Effector CD8-positive, alpha-beta T cell (primary cell): ENCODE results near the gene NSF.
"Not testable (repeated sequence)": the region's sequence is repeated elsewhere in the genome, so short reads cannot be mapped to it uniquely, and the experiment has no call there.

ENCODE experiments used
- DNase-seq: peaks from one replicate; lab custom pipeline; 2025; lab: John Stamatoyannopoulos, UW

Gene NSF

DNA sequence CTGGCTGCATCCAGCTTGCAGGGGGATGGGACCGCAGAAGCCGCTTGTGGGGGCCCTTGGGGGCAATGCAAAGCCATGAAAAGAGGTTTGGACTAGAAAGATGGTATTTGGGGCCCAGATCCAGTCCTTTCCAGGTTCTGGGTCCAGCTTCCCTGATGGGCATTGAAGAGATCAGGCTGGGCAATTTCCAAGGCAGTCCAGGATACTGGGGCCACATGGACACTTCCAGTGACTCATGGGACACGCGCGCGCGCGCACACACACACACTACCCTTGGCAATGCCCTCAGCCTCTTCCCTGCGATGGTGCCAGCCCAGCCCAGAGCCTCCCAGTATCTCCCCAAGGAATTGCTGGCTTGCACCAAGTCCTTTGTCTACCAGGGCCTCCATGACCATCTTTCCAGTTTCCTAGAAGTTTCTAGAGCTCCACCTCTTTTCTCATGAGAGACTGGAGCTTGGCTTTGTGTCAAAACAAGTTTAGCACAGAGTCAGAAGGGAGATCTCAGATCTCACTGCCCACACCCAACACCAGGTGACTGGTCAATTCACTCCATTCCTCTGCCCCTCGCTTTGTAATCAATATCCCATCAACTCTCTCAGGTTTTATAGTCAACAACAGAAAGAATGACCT, 183.8 kb downstream of the NSF start:
- DNase-seq: no peak

DNA sequence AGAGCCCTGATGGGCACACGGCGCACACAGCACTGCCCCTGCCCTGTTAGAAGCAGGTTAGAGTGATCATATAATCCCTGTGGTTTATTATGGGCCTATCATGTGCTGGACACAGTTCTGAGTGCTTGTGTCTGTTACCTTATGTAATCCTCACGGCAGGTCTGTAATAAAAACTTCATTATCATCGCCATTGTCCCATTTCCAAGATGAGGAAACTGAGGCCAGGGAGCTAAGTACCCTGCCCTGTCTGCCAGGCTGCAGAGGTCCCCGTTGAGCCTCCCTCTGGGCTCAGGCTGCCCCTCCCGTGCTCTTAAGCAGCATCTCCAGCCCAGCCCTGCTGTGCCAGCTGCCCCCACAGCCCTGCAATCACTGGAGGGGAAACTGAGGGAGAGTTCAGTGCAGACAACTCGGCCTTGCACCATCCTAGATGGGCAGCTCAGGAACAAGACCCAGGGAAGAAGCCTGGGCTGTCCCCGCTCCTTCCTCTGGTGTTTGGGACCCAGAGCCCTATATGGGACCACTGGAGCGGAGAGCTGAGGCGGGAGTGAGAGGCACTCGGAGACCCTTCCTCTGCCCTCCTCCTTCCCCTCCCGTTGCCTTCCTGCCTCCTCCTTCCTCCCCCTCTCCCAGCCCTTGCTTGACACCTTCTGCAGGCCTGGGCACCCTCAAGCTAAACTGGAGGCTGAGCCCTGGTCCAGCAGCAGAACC, 186.0 kb downstream of the NSF start:
- DNase-seq: no peak

DNA sequence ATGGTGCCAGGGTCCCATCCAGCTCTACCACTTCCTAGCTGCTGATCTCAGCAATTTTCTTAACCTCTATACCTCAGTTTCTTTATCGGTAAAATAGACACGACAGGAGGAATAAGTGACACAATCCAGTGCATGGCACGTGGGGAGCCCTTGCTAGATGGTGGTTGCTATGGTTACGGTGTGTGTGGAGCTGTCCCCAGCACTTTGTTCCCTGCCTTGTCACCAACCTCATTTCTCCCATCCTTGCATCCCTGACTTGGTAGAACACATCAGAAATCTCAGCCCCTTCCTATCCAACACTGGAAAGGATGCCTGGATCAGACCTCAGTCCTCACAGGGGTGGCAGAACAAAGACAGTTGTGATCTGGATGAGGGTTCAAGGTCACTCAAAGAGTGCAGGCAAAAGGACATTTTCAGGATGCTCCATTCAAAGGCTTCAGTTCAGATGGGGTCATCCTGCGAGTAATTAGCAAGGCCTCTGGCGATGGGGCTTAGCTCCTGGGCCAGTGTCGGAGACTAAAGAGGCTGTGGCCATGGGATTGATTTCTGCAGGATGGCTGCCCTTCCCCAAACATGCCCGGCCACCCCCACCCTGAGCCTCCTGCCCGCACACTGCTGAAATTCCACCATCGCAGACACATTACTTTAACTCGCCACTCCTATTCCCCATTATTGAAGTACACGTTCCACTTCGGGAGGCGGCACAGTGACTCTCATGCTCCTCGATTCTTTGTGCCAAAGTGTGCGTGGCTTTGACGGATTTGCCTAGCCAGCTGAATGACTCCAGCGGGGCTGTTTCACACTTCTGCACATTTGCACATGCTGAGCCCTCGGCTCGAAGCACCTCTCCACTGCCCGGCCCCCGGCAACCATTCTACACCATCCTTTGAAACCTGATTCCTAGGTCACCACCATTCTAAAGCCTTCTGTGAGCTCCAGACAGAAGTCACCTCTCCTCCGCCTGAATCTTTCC, 187.8 kb downstream of the NSF start:
- DNase-seq: no peak

DNA sequence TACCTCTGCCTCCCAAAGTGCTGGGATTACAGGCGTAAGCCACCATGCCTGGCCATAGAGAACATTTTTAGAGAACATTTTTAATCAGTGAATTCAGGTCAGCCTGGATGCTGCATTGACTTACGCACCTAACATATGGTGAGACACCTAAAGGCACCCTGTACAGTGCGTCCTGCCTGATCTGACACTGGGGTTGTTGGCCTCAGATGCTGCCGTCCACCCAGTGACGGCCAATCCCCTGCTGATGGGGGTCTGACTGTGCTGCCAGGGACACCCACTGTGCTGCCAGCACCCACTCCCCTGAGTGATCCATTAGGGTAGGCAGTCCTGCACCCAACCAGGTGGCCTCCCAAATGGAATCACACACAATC, 189.5 kb downstream of the NSF start:
- DNase-seq: no peak

DNA sequence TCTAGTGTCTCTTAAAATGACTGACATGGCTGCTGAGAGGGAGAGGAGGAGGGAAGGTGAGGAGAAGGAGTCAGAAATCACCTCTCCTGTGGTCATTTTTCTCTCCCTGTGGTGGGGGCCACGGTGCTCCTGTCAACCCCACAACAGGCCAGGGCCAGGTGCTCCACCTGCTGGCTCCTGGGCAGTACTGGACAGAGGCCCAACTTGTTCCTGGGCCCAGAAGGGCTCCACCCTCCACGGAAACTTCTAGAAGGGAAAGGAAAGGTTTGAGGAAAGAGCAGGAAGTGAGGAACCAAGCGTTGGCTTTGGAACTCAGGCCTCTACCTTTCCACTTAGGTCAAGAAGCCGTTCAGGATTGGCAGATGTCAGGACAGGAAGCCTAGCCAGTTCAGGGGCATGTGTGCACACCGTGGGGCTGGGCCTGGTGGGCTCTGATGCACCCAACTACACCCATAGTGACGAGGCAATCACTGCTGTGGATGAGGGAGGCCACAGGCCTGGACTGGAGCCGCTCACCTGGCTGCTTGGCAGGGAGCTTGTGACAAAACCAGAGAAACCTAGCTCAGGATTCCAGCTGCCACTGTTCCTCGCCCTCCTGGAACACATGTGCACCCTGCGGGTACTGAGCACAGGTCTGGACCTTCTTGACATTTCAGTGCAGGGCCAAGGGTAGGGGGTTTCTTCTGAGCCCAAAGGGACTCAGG, 191.9 kb downstream of the NSF start:
- DNase-seq: no peak

DNA sequence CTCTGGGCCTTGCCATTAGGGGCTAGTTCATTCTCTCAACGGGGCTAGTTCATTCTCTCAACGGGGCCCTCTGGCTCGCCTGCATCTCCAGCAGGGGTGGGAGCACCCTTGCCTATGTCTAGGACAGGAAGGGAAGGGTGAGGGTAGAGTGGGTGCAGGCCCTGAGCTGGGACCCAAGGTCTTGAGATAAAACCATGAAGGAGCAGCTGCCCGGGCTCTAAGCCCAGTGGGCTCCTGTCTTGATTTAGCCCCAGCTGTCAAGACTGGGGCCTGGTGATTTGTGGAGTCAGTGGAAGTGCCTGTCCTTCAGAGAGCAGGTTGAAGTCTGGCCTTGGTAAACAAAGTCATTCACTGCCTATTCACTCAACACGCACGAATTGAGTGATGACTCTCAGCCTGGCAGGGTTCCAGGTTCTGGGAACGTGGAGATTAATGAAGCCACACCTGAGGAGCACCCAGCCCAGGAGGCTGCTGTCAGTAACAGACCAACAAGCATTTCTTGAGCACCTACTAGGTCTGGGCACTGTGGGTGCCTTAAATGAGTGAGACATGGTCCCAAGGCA, 192.6 kb downstream of the NSF start:
- no peak for DNase-seq

DNA sequence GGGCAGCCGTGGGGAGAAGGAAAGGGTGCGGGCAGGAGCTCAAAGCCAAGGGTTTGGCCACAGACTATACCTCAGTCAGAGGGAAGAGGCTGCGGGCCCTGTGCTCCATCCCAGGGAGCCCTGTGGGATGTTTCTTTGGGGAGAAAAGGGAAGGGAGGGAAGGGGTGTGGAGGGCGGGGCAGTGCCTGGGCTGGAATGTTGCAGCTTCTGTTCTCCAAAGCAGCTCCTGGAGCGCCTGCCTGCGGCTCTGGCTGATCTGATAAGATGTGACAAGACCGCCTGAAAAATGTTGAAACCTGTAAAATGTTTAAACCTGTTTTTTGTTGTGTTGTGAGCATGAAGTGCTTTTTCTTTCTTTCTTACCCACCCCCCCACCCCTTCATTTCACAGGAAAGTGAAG, 195.2 kb downstream of the NSF start:
- DNase-seq: no peak

DNA sequence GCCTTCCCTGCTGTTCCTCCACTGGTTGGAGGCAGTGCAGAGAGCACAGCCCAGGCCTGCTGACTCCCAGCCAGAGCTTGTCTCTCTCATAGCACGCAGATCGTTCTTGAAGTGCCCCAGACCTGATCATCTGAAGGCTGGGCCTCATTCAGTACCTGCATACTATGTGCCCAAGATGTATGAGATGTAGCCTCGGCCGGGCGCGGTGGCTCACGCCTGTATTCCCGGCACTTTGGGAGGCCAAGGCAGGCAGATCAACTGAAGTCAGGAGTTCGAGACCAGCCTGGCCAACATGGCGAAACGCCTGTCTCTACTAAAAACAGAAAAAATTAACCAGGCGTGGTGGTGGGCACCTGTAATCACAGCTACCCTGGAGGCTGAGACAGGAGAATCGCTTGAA, 197.0 kb downstream of the NSF start:
- DNase-seq: no peak

DNA sequence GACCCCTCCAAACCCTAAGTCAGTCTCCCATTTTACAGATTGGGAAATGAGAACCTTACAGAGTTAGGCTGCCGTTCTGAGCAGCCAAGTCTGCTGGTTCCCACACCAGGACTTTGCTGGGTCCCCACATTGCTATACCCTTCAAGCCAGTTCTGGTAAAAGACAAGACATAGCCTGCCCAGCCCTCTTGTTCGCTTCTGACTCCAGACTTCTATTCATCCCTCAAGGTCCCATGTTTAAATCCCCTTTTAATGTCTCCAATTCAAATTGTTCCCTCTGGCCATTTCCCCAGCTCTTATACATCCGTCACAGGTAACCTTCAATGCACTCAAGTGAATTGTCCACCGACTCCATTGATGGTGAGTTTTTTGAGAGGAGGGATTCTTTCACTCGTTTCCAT, 197.8 kb downstream of the NSF start:
- no peak for DNase-seq

DNA sequence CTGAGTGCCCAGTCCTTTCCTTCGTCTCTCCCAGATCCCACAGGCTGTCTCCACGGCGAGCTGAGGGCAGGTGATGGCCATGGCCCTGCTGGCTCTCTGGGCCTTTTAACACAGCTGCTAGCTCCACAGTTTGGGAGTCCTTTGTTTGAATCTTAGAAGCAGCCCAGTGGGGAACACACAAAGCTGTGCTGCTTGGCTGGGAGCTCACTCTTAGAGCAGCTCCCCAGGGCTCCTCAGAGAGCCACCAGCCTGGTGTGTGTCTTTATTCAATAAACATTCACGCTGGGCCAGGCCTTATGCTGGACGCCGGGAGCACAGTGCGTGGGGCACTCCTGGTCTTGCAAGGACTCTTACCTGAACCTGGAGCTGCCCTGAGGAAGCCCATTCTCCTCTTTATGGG, 198.3 kb downstream of the NSF start:
- no peak for DNase-seq

DNA sequence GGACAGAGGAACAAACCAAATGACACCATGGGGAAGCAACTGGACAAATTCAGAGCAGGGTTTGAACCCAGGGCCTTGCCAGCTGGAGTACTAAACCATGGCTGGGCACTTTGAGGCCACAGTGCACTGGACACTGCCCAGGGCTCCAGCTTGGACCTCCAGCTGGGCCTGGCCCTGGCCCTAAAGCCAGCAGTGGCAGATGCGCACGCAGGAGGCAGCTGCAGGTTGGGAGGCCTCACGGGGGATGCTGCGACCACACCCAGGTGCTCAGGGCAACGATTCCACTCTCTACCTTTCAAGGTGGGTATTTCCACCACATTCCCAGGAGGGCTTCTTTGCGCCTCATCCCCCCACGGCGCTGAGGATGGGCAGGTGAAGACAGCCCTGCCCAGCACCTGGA, 199.1 kb downstream of the NSF start:
- no peak for DNase-seq

DNA sequence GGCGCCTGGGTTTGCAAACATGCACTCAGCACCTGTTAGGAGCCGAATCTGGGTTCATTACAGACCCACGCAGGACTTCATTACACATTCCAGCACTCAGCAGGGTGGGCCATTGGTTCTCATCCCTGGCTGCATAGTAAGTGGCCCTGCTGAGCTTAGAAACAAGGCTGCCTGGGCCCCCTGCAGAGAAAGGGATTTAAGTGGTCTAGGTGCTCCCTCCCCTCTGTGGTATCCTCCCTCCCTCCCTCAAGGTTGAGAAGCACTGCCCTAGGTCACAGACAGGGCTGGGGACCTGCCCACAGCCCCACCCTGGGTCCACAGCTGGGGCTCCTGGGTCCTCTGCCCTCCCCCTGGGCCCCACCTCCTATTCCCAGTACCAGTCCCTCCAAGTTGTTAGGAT, 199.7 kb downstream of the NSF start:
- no peak for DNase-seq

DNA sequence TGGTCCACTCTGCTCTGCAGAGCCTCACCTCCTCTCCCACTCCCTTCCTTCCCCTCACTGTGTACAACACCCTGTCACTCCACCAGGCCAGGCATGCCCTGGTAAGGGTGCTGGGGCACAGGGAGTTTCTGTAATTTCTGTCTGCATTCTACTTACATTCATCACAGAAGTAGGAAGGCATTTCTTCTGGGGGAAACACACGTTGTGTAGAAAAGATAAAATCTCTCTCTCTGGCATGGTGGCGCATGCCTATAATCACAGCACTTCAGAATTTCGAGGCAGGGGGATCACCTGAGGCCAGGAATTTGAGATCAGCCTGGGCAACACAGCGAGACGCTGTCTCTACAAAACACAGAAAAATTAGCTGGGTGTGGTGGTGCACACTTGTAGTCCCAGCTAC, 201.1 kb downstream of the NSF start:
- no peak for DNase-seq

DNA sequence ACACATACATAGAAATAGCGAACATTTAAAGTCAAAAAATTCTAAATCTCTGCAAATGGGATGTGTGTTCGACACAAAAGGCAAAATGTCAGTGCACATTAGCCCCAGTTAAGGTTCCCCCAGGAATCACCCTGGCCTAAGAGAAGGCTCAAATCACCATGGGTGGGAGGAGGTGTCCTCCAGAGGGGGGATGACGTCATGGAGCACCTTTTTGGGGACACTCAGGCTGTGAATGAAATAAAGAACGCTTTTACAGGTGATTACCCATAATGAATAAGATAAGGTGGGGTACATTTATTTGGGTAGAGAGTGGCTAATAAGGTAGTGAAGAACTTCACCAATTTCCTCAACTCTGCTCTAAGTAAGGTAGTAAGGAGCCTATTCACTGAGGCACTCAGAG, 201.6 kb downstream of the NSF start:
- DNase-seq: no peak

DNA sequence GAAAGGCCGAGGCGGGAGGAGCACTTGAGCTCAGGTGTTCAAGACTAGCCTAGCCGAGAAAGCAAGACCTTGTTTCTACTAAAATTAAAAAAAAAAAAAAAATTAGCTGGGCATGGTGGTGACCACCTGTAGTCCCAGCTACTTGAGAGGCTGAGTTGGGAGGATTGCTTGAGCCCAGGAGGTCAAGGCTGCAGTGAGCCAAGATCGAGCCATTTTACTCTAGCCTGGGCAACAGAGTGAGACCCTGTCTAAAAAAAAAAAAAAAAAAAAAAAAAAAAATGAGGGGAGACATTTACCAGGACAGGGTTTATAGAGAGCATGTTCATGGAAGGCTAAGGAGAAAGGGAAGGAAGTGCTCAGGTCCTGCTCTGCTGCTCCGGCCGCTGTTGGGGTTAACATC, 202.6 kb downstream of the NSF start:
- DNase-seq: not testable (repeated sequence)

DNA sequence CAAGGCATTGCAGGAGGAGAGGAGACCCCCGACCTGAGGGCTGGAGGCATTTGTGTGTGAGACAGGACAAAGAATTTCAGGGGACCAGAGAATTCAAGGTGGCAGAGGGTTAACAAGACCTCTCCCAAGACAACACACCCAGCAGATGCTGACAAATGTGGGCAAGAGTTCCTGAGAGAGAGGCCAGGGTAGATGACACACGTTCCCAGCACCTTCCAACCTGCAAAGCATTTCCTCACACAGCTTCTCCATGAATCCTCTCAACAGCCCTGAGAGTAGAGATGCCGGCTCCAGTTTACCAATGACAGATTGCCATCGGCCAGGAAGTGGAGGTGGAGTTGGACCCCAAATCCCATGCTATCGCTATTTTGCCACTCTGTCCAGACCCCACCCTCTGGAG, 203.1 kb downstream of the NSF start:
- no peak for DNase-seq

DNA sequence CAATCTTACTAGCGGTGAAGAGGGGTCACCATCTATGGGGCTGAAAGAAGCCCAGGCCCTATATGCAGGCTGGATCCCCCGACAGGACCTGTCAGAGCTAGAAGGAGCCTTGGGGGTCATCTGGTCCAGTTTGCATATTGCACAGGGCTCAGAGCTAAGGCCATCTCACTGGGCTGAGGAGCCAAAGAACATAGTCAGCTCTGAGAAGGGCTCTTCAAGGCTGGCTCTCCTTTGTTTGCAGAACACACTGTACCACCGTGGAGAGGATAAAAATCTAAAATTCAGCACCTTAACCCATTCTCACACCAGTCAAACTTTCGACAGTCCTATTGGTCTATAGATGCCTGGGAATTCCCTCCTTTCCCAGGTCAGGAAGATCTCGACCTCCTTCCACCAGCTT, 203.8 kb downstream of the NSF start:
- no peak for DNase-seq

DNA sequence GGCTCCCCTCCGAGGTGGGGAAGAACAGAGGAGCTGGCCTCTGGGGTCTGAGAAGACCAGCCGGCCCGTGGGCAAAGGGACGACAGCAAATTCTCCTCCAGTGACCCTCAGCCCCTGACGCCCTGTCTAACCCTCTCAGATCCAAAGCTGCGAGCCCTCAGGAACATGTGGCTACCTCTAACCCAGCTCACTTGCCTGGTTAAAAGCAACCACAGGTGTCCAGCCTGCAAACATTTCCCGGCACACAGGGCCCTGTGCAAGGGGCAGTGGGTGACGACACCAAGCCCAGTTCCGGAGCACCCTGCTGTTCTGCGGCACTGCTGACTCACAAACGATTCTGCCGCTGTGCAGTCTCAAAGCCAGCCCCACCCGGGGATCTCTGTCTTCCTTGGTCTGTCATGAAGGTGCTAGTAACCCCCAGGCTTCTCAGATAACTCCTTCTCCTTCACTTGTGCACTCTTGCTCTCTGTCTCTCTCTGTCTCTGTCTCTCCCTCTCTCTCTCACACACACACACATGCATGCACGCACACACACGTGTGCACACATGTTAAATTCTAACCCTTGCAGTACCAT, 205.0 kb downstream of the NSF start:
- no peak for DNase-seq

DNA sequence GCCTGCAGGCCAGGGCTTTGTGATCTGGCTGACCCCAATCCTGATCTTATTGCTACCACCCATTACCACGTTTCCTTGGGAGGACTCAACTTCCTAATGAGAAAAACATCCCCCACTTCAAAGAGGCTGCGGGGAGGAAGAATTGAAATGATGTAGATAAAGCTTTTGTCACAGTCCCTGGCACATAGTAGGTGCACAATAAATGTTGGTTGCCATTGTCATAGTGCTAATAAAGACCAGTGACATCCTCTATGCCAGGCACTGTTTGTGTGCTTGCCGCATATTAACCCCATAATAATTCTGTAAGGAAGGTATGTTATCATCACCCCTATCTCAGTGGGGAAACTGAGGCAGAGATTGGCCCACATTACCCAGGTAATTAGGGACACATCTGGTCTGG, 205.6 kb downstream of the NSF start:
- no peak for DNase-seq

DNA sequence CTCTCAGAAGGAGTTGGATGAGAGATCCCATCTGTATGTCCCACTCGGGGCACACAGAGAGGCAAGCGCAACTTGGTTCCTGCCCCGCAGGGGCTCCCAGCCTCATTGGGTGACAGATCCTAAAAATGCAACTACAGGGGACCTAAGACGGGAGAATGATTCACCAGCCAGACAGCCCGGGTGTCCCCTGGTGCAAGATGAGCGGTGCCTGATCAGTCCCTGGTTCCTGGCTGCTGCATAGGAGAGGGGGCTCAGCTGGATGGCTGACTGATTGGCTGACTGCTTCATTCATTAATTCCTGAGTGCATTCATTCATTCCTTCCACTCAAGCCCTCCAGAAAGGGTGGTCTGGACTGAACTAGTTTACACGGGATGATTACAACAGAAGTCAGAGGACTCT, 206.1 kb downstream of the NSF start:
- DNase-seq: no peak

DNA sequence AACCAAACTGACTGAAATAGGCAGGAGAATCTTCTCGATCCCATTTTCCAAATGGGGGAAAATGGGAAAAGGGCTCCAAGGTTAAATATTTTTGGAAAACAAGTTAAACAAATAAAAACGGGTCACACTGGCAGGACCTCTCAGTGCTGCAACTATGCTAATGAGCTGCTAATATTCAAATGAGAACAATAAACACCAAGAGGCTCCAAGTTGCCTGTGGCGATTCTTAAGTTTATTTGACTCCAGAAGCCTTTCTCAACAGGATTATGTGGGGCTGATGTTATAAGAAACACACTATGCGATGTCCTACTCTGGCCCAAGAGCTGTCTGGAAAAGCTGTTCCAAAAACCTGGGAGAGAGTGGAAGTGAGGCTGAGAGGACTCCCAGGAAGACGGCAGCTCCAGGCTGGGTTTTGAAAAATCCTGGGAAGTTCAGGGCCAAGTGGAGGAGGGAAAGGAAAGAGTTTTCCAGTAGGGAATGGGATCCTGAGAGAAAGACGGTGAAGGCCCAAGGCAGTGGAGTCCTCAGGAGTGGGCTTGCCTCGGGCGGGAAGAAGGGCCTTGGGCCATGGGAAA, 206.6 kb downstream of the NSF start:
- DNase-seq: no peak
